K562 (cell line): Measurements from ENCODE around the gene CENPO. TPM values are rescaled to one million over a fixed set of nuclear protein-coding genes. Genes with fewer than 3 reads are reported as not detected.
A peak's percentile ranks its signal among the peaks of the same experiment; 100 is the strongest.

Experiments used
- BACH1 ChIP-seq: fragments of 200-800 bp; sonication (Bioruptor generic); IDR thresholded peaks from 2 replicates; pipeline ENCODE4 v1.6.1; 2016; ENCODE audit warnings: missing genetic modification characterization, missing compliant biosample characterization
- CBX2 ChIP-seq: fragments of 200-600 bp; sonication (generic); IDR thresholded peaks from one replicate; pipeline ENCODE4 v1.6.1; 2012; ENCODE audit warnings: mild to moderate bottlenecking, low read length, inconsistent platforms; ENCODE audit not compliant: insufficient read depth, poor library complexity, severe bottlenecking
- CCNT2 ChIP-seq: IDR thresholded peaks from 2 replicates; pipeline ENCODE4 v1.6.1; 2011; ENCODE audit warnings: borderline replicate concordance, low read depth, mild to moderate bottlenecking, moderate library complexity, mixed read lengths, low read length; ENCODE audit not compliant: insufficient read length; ENCODE audit errors: extremely low read depth
- CHD2 ChIP-seq: IDR thresholded peaks from 2 replicates; pipeline ENCODE4 v1.6.1; 2011; ENCODE audit warnings: low read depth, low read length
- HNRNPL ChIP-seq: fragments of 200-400 bp; formaldehyde crosslinking; IDR thresholded peaks from 2 replicates; pipeline ENCODE4 v1.6.1; 2017; ENCODE audit warnings: low read depth, mild to moderate bottlenecking, low read length
- KAT7 ChIP-seq: sonication (generic); formaldehyde crosslinking; IDR thresholded peaks from 2 replicates; pipeline ENCODE4 v1.8.0; 2022; ENCODE audit warnings: missing genetic modification reagents, mild to moderate bottlenecking, borderline replicate concordance
- POLR2A ChIP-seq: fragments of 450-650 bp; conservative IDR thresholded peaks from 2 replicates; pipeline ENCODE4 v1.6.1; 2016
- POLR2AphosphoS2 ChIP-seq: IDR thresholded peaks from 2 replicates; pipeline ENCODE4 v1.6.1; 2012; ENCODE audit warnings: low read length, improper control_type of control experiment
- RBM14 ChIP-seq: fragments of 200-400 bp; formaldehyde crosslinking; IDR thresholded peaks from 2 replicates; pipeline ENCODE4 v1.6.1; 2018; ENCODE audit warnings: low read depth, mild to moderate bottlenecking, low read length, moderate library complexity, borderline replicate concordance; ENCODE audit not compliant: insufficient read depth
- RBM25 ChIP-seq: fragments of 200-400 bp; formaldehyde crosslinking; IDR thresholded peaks from 2 replicates; pipeline ENCODE4 v1.6.1; 2018; ENCODE audit warnings: low read length, low read depth, moderate library complexity; ENCODE audit not compliant: severe bottlenecking
- SRF ChIP-seq, 2 experiments: fragments of 250-450, 450-650 bp in 1 of 2; sonication (Bioruptor Pico) in 1 of 2; sonication (generic) in 1 of 2; formaldehyde crosslinking; IDR thresholded peaks; 2 replicates each; pipeline versions ENCODE4 v1.5.0 to v1.5.1; 2020 to 2022; ENCODE audit warnings: mild to moderate bottlenecking in 1 of 2, missing genetic modification reagents in 1 of 2
- ZBTB7A ChIP-seq: IDR thresholded peaks from 2 replicates; pipeline ENCODE4 v1.6.1; 2011; ENCODE audit warnings: low read depth, mild to moderate bottlenecking, low read length, moderate library complexity, borderline replicate concordance; ENCODE audit not compliant: control insufficient read depth
- ZNF232 ChIP-seq: sonication (generic); formaldehyde crosslinking; IDR thresholded peaks from 2 replicates; pipeline ENCODE4 v1.8.0; 2022; ENCODE audit warnings: mild to moderate bottlenecking, missing genetic modification reagents
- ZNF274 ChIP-seq: IDR thresholded peaks from 2 replicates; pipeline ENCODE4 v1.6.1; 2011; ENCODE audit warnings: low read depth, mild to moderate bottlenecking, low read length, moderate library complexity, borderline replicate concordance
- ZNF282 ChIP-seq: sonication (generic); formaldehyde crosslinking; IDR thresholded peaks from 2 replicates; pipeline ENCODE4 v1.8.1; 2023; ENCODE audit warnings: missing genetic modification reagents
- ZNF699 ChIP-seq: fragments of 250-450 bp; sonication (Bioruptor Pico); IDR thresholded peaks from 2 replicates; pipeline ENCODE4 v1.8.0; 2021; ENCODE audit warnings: mild to moderate bottlenecking, moderate library complexity; ENCODE audit not compliant: insufficient replicate concordance
- polyA plus RNA-seq, 8 experiments: library from polyadenylated mRNA; depleted of rRNA in 4 of 8; stranded (reverse) in 5 of 8; unstranded in 3 of 8; fragments of >200 nt; fragmentation: Nextera tagmentation in 2 of 8; fragmentation: Illumina TruSeq in 1 of 8; extraction: Ambion mirVana in 2 of 8; extraction: Trizol in 1 of 8; gene quantifications; 2 replicates each; pipeline versions ENCODE4 v1.2.1 to v1.2.3, GENCODE V29; 2011 to 2014; ENCODE audit warnings: inconsistent platforms in 1 of 8, missing spikeins in 1 of 8
- total RNA-seq, 7 experiments: library from RNA; depleted of rRNA in 6 of 7; stranded (reverse); fragments of >200 nt in 6 of 7; fragmentation: Illumina TruSeq in 2 of 7; extraction: Trizol in 2 of 7; gene quantifications; 2 replicates each; pipeline versions ENCODE4 v1.2.1 to v1.2.3, GENCODE V29; 2011 to 2021; ENCODE audit warnings: low replicate concordance in 1 of 7
- TF ChIP-seq, protein P1 (sequence below): sonication (generic); formaldehyde crosslinking; IDR thresholded peaks from 2 replicates; pipeline ENCODE4 v1.8.0; 2022; ENCODE audit warnings: mild to moderate bottlenecking, missing genetic modification reagents
- TF ChIP-seq, protein P2 (sequence below): sonication (generic); formaldehyde crosslinking; IDR thresholded peaks from 2 replicates; pipeline ENCODE4 v1.8.0; 2023; ENCODE audit warnings: mild to moderate bottlenecking, missing genetic modification reagents
- TF ChIP-seq, protein P3 (sequence below): sonication (generic); formaldehyde crosslinking; IDR thresholded peaks from 2 replicates; pipeline ENCODE4 v1.8.0; 2023; ENCODE audit warnings: mild to moderate bottlenecking, missing genetic modification reagents

Gene CENPO
- total and polyA plus RNA-seq, 9 of the 15 experiments (the other 6 are each of a cell fraction or from before 2014, with no cell fraction given) = 30.6 to 59.4 (median 38.9) TPM

DNA sequence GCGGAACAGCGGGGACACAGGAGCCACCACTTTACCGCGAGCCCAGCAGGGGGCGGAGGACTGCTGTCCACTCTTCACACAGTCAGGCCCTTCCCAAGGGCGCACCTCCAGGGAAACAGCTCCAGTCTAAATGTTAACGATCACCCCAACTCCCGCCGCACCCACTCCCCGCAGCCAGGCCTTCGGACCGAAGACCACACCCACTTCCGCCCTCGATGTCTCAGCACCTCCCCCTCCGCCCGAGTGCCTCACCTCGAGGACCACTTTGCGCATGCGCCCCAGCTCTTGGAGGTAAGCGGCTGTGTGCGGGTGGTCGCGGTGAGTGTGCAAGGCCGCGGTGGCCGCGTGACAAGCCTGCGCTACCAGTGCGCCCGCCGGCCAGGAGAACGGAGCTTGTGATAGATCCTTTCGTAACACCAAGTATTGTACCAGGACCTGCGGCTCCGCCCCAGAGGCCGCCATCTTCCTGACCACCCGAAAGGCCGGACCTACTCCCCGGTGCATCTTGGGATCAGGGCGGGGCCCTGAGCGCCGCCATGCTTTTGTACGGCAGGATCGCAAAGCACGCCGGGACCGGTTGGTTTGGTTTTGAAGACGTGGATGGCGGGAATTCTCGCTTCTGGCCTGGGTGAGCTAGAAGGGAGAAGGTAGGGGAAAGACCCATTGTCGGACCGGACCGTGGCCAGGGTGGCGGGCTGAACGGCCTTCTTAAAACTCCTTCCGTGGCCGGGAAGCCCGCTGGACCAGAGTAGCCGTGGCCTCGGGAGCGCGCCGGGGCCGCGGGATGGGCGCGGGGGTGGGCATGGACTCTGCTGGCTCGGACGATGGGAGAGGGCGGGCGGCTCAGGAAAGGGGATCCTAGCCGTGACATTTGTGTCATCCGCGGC lies at the start of gene CENPO, which contains the start of gene PTRHD1 (continued):
- TF ChIP-seq SRF (CRISPR knock-in tag; IDR thresholded peaks at IDR 0.05) (peak in 1 of 2 experiments; percentile 61; a peak in 2 of 4 replicates), POLR2AphosphoS2 (no peak), RBM25 (no peak), POLR2A (peak; percentile 93), BACH1 (tag) (no peak), KAT7 (CRISPR knock-in tag) (peak; percentile 79; the same call in 1 of the 2 replicates), ZNF274 (no peak), HNRNPL (no peak), CBX2 (no peak), ZNF699 (CRISPR knock-in tag) (no peak), ZNF282 (no peak), ZBTB7A (peak; percentile 47; the same call in 1 of the 2 replicates), ZNF232 (CRISPR knock-in tag) (no peak), CCNT2 (peak; percentile 44), RBM14 (no peak), CHD2 (no peak)
- TF ChIP-seq, protein P1, sequence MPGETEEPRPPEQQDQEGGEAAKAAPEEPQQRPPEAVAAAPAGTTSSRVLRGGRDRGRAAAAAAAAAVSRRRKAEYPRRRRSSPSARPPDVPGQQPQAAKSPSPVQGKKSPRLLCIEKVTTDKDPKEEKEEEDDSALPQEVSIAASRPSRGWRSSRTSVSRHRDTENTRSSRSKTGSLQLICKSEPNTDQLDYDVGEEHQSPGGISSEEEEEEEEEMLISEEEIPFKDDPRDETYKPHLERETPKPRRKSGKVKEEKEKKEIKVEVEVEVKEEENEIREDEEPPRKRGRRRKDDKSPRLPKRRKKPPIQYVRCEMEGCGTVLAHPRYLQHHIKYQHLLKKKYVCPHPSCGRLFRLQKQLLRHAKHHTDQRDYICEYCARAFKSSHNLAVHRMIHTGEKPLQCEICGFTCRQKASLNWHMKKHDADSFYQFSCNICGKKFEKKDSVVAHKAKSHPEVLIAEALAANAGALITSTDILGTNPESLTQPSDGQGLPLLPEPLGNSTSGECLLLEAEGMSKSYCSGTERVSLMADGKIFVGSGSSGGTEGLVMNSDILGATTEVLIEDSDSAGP (CRISPR knock-in tag) = no peak
- TF ChIP-seq, protein P2, sequence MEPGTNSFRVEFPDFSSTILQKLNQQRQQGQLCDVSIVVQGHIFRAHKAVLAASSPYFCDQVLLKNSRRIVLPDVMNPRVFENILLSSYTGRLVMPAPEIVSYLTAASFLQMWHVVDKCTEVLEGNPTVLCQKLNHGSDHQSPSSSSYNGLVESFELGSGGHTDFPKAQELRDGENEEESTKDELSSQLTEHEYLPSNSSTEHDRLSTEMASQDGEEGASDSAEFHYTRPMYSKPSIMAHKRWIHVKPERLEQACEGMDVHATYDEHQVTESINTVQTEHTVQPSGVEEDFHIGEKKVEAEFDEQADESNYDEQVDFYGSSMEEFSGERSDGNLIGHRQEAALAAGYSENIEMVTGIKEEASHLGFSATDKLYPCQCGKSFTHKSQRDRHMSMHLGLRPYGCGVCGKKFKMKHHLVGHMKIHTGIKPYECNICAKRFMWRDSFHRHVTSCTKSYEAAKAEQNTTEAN (CRISPR knock-in tag) = 0 out of 2 replicates have a peak, but pooled peaks have one; percentile 9
- TF ChIP-seq, protein P3, sequence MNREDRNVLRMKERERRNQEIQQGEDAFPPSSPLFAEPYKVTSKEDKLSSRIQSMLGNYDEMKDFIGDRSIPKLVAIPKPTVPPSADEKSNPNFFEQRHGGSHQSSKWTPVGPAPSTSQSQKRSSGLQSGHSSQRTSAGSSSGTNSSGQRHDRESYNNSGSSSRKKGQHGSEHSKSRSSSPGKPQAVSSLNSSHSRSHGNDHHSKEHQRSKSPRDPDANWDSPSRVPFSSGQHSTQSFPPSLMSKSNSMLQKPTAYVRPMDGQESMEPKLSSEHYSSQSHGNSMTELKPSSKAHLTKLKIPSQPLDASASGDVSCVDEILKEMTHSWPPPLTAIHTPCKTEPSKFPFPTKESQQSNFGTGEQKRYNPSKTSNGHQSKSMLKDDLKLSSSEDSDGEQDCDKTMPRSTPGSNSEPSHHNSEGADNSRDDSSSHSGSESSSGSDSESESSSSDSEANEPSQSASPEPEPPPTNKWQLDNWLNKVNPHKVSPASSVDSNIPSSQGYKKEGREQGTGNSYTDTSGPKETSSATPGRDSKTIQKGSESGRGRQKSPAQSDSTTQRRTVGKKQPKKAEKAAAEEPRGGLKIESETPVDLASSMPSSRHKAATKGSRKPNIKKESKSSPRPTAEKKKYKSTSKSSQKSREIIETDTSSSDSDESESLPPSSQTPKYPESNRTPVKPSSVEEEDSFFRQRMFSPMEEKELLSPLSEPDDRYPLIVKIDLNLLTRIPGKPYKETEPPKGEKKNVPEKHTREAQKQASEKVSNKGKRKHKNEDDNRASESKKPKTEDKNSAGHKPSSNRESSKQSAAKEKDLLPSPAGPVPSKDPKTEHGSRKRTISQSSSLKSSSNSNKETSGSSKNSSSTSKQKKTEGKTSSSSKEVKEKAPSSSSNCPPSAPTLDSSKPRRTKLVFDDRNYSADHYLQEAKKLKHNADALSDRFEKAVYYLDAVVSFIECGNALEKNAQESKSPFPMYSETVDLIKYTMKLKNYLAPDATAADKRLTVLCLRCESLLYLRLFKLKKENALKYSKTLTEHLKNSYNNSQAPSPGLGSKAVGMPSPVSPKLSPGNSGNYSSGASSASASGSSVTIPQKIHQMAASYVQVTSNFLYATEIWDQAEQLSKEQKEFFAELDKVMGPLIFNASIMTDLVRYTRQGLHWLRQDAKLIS = peak; percentile 66
